Cardiac muscle cell (in vitro differentiated cells and primary cell): ENCODE measurements around the gene CASQ2. TPM values are rescaled to one million over a fixed set of nuclear protein-coding genes. Genes with fewer than 3 reads are reported as not detected.

ENCODE experiments used
- DNase-seq, 2 donors: peaks; one replicate each; pipeline versions ENCODE4 v3.0.0 to v3.0.0-alpha.2; 2010 to 2017; ENCODE audit warnings: low read depth in 1 of 2, low spot score in 1 of 2
- H3K27ac ChIP-seq: fragments of 200-600 bp; sonication (generic); 2 replicates; pipeline ENCODE4 v1.5.1; 2016
- H3K27me3 ChIP-seq: fragments of 200-600 bp; sonication (generic); 2 replicates; pipeline ENCODE4 v1.6.0; 2016; ENCODE audit warnings: control low read depth
- H3K36me3 ChIP-seq: fragments of 200-600 bp; sonication (generic); 2 replicates; pipeline ENCODE4 v1.5.1; 2016; ENCODE audit warnings: control low read depth
- H3K4me1 ChIP-seq: fragments of 200-600 bp; sonication (generic); 2 replicates; pipeline ENCODE4 v1.8.1; 2017; ENCODE audit warnings: low read depth, mild to moderate bottlenecking, mixed run types
- H3K4me3 ChIP-seq: fragments of 200-600 bp; sonication (generic); 2 replicates; pipeline ENCODE4 v1.5.1; 2016; ENCODE audit warnings: mild to moderate bottlenecking
- H3K9me3 ChIP-seq: fragments of 200-600 bp; sonication (generic); 2 replicates; pipeline ENCODE4 v1.5.1; 2017; ENCODE audit warnings: low read depth, mild to moderate bottlenecking, control low read depth
- polyA plus RNA-seq: library from polyadenylated mRNA; unstranded; fragments of >200 nt; fragmentation: Nextera tagmentation; extraction: Ambion mirVana; gene quantifications from 2 replicates; pipeline ENCODE4 v1.2.1, GENCODE V29; 2016
- total RNA-seq: library from RNA; depleted of rRNA; stranded (reverse); fragments of >200 nt; gene quantifications from 2 replicates; pipeline ENCODE4 v1.2.3, GENCODE V29; 2016
- TF ChIP-seq, protein P1 (sequence below): IDR thresholded peaks from 2 replicates; pipeline ENCODE4 v1.5.1; 2012; ENCODE audit warnings: low read depth, mild to moderate bottlenecking, low read length

Gene CASQ2
- total and polyA plus RNA-seq, 2 experiments from 2014 or later, result 0.51 to 3.1 TPM

DNA sequence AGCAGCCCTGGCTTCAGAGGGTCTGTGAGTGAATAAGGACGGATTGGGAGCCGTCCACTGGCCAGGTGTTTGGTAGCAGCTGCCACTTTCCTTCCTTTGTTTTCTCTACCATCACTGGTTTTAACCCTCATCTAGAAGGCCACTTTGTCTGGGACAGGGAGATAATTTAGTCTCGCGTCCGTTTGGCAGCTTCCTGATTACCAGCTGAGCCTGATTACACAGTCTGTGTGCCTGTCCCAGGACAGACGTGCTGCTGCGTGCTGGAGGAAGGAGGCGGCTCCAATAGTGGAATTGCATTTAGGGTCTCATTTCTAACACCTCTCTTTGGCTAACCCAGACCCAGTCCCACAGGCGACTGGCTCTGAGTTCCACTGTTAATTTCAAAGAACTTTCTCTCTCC is 24.6 kb upstream of the CASQ2 start:
- Histone ChIP-seq H3K4me3 (no peak overlapping the region), H3K27ac (no peak overlapping the region), H3K36me3 (no peaks in the 10 kb centered on the region), H3K4me1 (peaks cover 6% of the 10 kb centered on the region), H3K9me3 (no peaks in the 10 kb centered on the region), H3K27me3 (no peaks in the 10 kb centered on the region)
- DNase-seq, result no peak
- TF ChIP-seq, protein P1, sequence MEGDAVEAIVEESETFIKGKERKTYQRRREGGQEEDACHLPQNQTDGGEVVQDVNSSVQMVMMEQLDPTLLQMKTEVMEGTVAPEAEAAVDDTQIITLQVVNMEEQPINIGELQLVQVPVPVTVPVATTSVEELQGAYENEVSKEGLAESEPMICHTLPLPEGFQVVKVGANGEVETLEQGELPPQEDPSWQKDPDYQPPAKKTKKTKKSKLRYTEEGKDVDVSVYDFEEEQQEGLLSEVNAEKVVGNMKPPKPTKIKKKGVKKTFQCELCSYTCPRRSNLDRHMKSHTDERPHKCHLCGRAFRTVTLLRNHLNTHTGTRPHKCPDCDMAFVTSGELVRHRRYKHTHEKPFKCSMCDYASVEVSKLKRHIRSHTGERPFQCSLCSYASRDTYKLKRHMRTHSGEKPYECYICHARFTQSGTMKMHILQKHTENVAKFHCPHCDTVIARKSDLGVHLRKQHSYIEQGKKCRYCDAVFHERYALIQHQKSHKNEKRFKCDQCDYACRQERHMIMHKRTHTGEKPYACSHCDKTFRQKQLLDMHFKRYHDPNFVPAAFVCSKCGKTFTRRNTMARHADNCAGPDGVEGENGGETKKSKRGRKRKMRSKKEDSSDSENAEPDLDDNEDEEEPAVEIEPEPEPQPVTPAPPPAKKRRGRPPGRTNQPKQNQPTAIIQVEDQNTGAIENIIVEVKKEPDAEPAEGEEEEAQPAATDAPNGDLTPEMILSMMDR, result no peak

DNA sequence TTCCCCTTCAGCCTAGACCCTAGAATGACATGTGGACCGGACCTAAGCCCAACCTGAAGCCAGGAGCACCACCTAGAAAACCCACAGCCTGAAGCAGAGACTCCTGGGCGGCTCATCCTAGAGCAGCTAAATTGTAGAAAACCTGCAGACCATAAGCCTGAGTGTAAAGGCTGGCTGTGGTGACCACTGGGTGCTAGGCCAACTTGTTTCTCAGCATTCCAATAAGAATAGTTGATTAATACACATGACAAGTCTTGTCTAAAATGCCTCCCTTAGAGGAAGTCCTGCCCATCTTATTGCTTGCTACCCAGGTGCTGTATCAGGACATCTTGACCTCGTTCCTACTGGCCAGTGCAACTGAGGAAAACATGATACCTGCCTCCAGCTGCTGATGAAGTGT is 23.3 kb upstream of the CASQ2 start:
- Histone ChIP-seq H3K4me3 (no peak overlapping the region), H3K27me3 (no peaks in the 10 kb centered on the region)

GRCh38 chr1:115790846-115791245 is 22.3 kb upstream of the CASQ2 start:
- Histone ChIP-seq H3K36me3 (no peaks in the 10 kb centered on the region), H3K4me1 (peaks cover 6% of the 10 kb centered on the region), H3K27me3 (no peaks in the 10 kb centered on the region), H3K4me3 (no peak overlapping the region), H3K27ac (no peak overlapping the region), H3K9me3 (no peaks in the 10 kb centered on the region)
- TF ChIP-seq, protein P1, result no peak
- DNase-seq, result no peak

More for the DNA sequence above, 23.3 kb upstream of the CASQ2 start:
- TF ChIP-seq, protein P1, result no peak
- H3K27ac ChIP-seq, result no peak overlapping the region
- H3K4me1 ChIP-seq, result peaks cover 6% of the 10 kb centered on the region
- H3K36me3 ChIP-seq, result no peaks in the 10 kb centered on the region
- no peak for DNase-seq
- H3K9me3 ChIP-seq, result no peaks in the 10 kb centered on the region

DNA sequence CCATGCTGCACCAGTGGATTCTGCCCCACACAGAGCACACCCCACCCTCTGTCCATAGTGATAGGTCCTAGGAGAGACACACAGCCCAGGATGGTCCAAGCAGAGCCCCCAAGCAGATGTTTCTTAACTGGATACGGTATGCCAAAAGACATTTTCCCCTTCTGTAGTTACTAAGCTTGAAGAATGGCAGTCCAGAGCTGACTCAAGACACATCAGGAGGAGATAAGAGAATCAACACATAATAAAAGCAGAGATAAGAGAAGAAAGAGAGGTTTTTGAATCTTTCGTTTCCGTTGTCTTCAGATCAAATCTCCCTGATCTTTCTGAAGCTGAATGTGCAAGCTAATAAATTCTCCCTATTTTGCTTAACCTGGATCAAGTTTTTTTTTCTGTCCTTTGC is 21.8 kb upstream of the CASQ2 start:
- H3K36me3 ChIP-seq, result no peaks in the 10 kb centered on the region
- no peak overlapping the region for H3K27ac ChIP-seq
- no peak for DNase-seq
- TF ChIP-seq, protein P1, result no peak
- no peaks in the 10 kb centered on the region for H3K9me3 ChIP-seq
- no peak overlapping the region for H3K4me3 ChIP-seq
- no peaks in the 10 kb centered on the region for H3K27me3 ChIP-seq
- H3K4me1 ChIP-seq, result peaks cover 6% of the 10 kb centered on the region

GRCh38 chr1:115783311-115783710 is 14.8 kb upstream of the CASQ2 start:
- Histone ChIP-seq H3K36me3 (no peaks in the 10 kb centered on the region), H3K9me3 (no peaks in the 10 kb centered on the region), H3K4me3 (no peak overlapping the region), H3K4me1 (no peaks in the 10 kb centered on the region), H3K27me3 (no peaks in the 10 kb centered on the region), H3K27ac (no peak overlapping the region)
- DNase-seq, result no peak
- TF ChIP-seq, protein P1, result no peak
